Body of pancreas (tissue), 4 donors: Measurements from ENCODE around the gene STAT5A. TPM values are rescaled to one million over a fixed set of nuclear protein-coding genes. Genes with fewer than 3 reads are reported as not detected.
"Not testable (repeated sequence)": the region's sequence is repeated elsewhere in the genome, so short reads cannot be mapped to it uniquely, and the experiment has no call there.

ENCODE experiments used
- ATAC-seq: fragments of 150-250 bp; one replicate; pipeline ENCODE4 v1.9.1; 2016
- DNase-seq, 4 donors: peaks; one replicate each; pipeline ENCODE4 v3.0.0-alpha.2; 2019
- H3K27ac ChIP-seq, 4 donors: fragments of 200-600 bp; sonication (generic); 1 replicate in 3 of 4; 2 replicates in 1 of 4; pipeline versions ENCODE4 v1.5.1 to v1.6.1; 2016 to 2019; ENCODE audit warnings: mild to moderate bottlenecking in 1 of 4, mixed read lengths in 1 of 4, moderate library complexity in 1 of 4
- H3K27me3 ChIP-seq, 2 donors: fragments of 200-600 bp; sonication (generic); one replicate each; pipeline ENCODE4 v1.6.0; 2016; ENCODE audit warnings: mild to moderate bottlenecking in 1 of 2
- H3K36me3 ChIP-seq, 2 donors: fragments of 200-600 bp; sonication (generic); replicated peaks in 1 of 2; 2 replicates each; pipeline ENCODE4 v1.5.1; 2016; ENCODE audit warnings: low read depth in 2 of 2; ENCODE audit not compliant: insufficient read depth in 1 of 2
- H3K4me1 ChIP-seq: fragments of 200-600 bp; sonication (generic); one replicate; pipeline ENCODE4 v1.6.0; 2016
- H3K4me3 ChIP-seq, 2 donors: fragments of 200-600 bp; sonication (generic); 1 replicate in 1 of 2; 2 replicates in 1 of 2; pipeline ENCODE4 v1.5.1; 2016 to 2019
- H3K9me3 ChIP-seq, 3 donors: fragments of 200-600 bp; sonication (generic); 1 replicate in 2 of 3; 2 replicates in 1 of 3; pipeline ENCODE4 v1.5.1; 2016
- POLR2A ChIP-seq, 3 donors: fragments of 450-650 bp; IDR thresholded peaks; one replicate each; pipeline ENCODE4 v1.6.1; 2016; ENCODE audit warnings: antibody characterized with exemption in 3 of 3, mild to moderate bottlenecking in 2 of 3
- WGBS, 2 donors: methylation state at CpG; one replicate each; pipeline ENCODE4 v1.1.5; 2017; 5-methylcytosine and 5-hydroxymethylcytosine counted together
- intact Hi-C: fragments of 100-400 bp; cut with DNase I; formaldehyde crosslinking; loops from one replicate; pipeline ENCODE4 v1.15.1; 2023
- total RNA-seq, 2 donors: library from RNA; depleted of rRNA; stranded (reverse); fragments of >200 nt; gene quantifications; one replicate each; pipeline ENCODE4 v1.1.0, GENCODE V29; 2016
- TF ChIP-seq, protein P1 (sequence below), 7 experiments: fragments of 450-650 bp in 4 of 7; fragments of 200-600 bp in 3 of 7; sonication (generic) in 3 of 7; IDR thresholded peaks; one replicate each; pipeline ENCODE4 v1.5.1; 2016 to 2019; ENCODE audit warnings: antibody characterized with exemption in 7 of 7

The STAT5A gene
- total RNA-seq, 2 donors from 2014 or later, result 25.2 to 52.1 TPM

- Histone ChIP-seq H3K4me1 (no peaks in the 10 kb centered on the region), H3K27me3 (no peaks in the 10 kb centered on the region), H3K27ac (no peak overlapping the region), H3K36me3 (peaks cover 0 to 9% of the 10 kb centered on the region in 2 donors), H3K9me3 (no peaks in the 10 kb centered on the region), H3K4me3 (no peak overlapping the region)
- intact Hi-C loops, result no loop called here
- WGBS, 2 donors, result 89 to 93% methylated on average over 3 of the region's 3 CpGs
- DNase-seq (no peak), ATAC-seq (no peak)
- TF ChIP-seq, protein P1, sequence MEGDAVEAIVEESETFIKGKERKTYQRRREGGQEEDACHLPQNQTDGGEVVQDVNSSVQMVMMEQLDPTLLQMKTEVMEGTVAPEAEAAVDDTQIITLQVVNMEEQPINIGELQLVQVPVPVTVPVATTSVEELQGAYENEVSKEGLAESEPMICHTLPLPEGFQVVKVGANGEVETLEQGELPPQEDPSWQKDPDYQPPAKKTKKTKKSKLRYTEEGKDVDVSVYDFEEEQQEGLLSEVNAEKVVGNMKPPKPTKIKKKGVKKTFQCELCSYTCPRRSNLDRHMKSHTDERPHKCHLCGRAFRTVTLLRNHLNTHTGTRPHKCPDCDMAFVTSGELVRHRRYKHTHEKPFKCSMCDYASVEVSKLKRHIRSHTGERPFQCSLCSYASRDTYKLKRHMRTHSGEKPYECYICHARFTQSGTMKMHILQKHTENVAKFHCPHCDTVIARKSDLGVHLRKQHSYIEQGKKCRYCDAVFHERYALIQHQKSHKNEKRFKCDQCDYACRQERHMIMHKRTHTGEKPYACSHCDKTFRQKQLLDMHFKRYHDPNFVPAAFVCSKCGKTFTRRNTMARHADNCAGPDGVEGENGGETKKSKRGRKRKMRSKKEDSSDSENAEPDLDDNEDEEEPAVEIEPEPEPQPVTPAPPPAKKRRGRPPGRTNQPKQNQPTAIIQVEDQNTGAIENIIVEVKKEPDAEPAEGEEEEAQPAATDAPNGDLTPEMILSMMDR (IDR thresholded peaks at IDR 0.05), result no peak
- no peak for TF ChIP-seq POLR2A (IDR thresholded peaks at IDR 0.05)
These were observed 7.7 kb downstream of the STAT5A start for GRCh38 chr17:42296012-42296411.

- not testable (repeated sequence) for H3K9me3 ChIP-seq, H3K4me3 ChIP-seq, ATAC-seq, H3K4me1 ChIP-seq, DNase-seq, H3K27me3 ChIP-seq, H3K27ac ChIP-seq
- H3K36me3 ChIP-seq, result peaks cover 6 to 16% of the 10 kb centered on the region in 2 donors
- WGBS, 2 donors, result 85 to 87% methylated on average over 6 to 10 of the region's 10 CpGs
- intact Hi-C loops, result loop anchor here (2.0 kb wide), 1 partner anchor 15 kb away; no protein-coding TSS in a partner anchor
These were observed 9.5 kb downstream of the STAT5A start for GRCh38 chr17:42297775-42298174.

DNA sequence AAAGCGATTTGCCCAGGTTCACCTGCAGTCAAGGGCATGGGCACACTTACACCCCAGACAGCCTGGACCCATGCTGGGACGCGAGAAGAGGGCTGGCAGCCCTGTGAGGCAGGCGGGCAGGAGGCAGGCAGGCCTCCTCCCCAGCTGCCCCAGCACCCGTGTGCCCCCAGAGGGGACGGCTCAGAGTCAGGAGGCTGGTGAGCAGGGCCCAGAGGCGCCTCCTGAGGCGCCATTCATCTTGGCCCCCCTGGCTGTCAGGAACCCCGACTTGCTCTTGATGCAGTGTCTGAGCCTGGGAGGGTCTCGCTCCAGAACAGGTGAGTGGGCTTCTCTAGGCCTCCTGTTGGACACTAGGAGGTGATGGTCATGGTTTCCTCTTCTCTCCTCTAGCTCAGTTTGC lies 11.1 kb downstream of the STAT5A start:
- not testable (repeated sequence) for H3K4me3 ChIP-seq, H3K27ac ChIP-seq, H3K27me3 ChIP-seq, DNase-seq, ATAC-seq, H3K4me1 ChIP-seq, H3K9me3 ChIP-seq
- peaks cover 6 to 19% of the 10 kb centered on the region in 2 donors for H3K36me3 ChIP-seq
- WGBS, 2 donors, result 83 to 91% methylated on average over 1 to 10 of the region's 10 CpGs
- intact Hi-C loops, result loop anchor here (2.0 kb wide), 1 partner anchor 17 kb away; no protein-coding TSS in a partner anchor

GRCh38 chr17:42299913-42300312 lies 11.6 kb downstream of the STAT5A start:
- H3K27ac ChIP-seq, DNase-seq, H3K9me3 ChIP-seq, ATAC-seq, H3K4me3 ChIP-seq, H3K4me1 ChIP-seq, H3K27me3 ChIP-seq: not testable (repeated sequence)
- intact Hi-C loops, result loop anchor here (2.0 kb wide), 1 partner anchor 17 kb away; no protein-coding TSS in a partner anchor
- no CpG with 5 or more reads among the region's 17 CpGs for WGBS, 2 donors
- peaks cover 6 to 20% of the 10 kb centered on the region in 2 donors for H3K36me3 ChIP-seq

GRCh38 chr17:42301022-42301421 lies 12.7 kb downstream of the STAT5A start:
- intact Hi-C loops, result no loop called here
- TF ChIP-seq, protein P1 (IDR thresholded peaks at IDR 0.05), result no peak
- TF ChIP-seq POLR2A (IDR thresholded peaks at IDR 0.05), result no peak
- no peak overlapping the region for H3K27ac ChIP-seq
- H3K27me3 ChIP-seq, result no peaks in the 10 kb centered on the region
- H3K36me3 ChIP-seq, result peaks cover 6 to 15% of the 10 kb centered on the region in 2 donors
- no peaks in the 10 kb centered on the region for H3K9me3 ChIP-seq
- no peak overlapping the region for H3K4me3 ChIP-seq
- H3K4me1 ChIP-seq, result no peaks in the 10 kb centered on the region
- ATAC-seq, result no peak
- DNase-seq, result no peak
- WGBS, 2 donors, result 88 to 89% methylated on average over 9 of the region's 9 CpGs

DNA sequence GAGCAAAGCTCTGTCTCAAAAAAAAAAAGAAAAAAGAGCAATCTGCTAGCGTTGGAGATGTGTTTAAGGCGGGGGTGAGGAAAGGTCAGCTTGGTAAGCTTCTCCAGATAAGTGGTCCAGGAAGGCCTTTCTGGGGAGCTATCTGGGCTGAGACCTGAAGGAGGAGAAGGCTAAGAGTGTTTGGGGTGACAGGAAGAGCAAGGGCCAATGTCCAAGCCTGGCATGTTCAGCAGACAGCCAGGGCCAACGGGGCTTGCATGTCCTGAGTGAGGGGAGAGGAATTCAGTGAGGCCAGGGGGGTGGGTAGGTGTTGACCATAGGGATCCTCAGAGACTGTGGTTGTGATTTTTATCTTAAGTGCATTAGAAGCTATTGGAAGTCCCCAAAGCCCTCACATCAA lies 15.4 kb downstream of the STAT5A start:
- Histone ChIP-seq H3K36me3 (peaks cover 6 to 14% of the 10 kb centered on the region in 2 donors), H3K4me1 (no peaks in the 10 kb centered on the region), H3K27me3 (no peaks in the 10 kb centered on the region), H3K4me3 (no peak overlapping the region), H3K9me3 (no peaks in the 10 kb centered on the region), H3K27ac (no peak overlapping the region)
- intact Hi-C loops, result no loop called here
- no peak for DNase-seq
- no peak for TF ChIP-seq POLR2A (IDR thresholded peaks at IDR 0.05)
- TF ChIP-seq, protein P1 (IDR thresholded peaks at IDR 0.05), result no peak
- 84% methylated on average over 3 of the region's 3 CpGs for WGBS, 2 donors
- ATAC-seq, result no peak
